H1 (cell line): ENCODE results near the gene RAPGEF1. TPM values are rescaled to one million over a fixed set of nuclear protein-coding genes. Genes with fewer than 3 reads are reported as not detected.

Experiments
- CTCF ChIA-PET: fragments of 300-600 bp; sonication (Branson Sonifier 250); formaldehyde crosslinking; loops from one replicate; lab custom pipeline; 2021; ENCODE audit not compliant: partially characterized antibody; lab: Charles Lee
- POLR2A ChIA-PET: fragments of 300-600 bp; sonication (Branson Sonifier 250); formaldehyde crosslinking; loops from one replicate; lab custom pipeline; 2021; ENCODE audit warnings: inconsistent platforms; ENCODE audit not compliant: partially characterized antibody; lab: Charles Lee
- DNase-seq, 2 experiments: peaks; one replicate each; pipeline versions ENCODE4 v3.0.0 to v3.0.0-alpha.2; 2010 to 2022; ENCODE audit warnings: low spot score in 2 of 2, low read depth in 1 of 2, mixed read lengths in 1 of 2
- FAIRE-seq: peaks from 2 replicates; lab custom pipeline; 2011; peaks lifted over from hg19 to GRCh38; lab: Jason Lieb, UNC
- H2AFZ ChIP-seq: 2 replicates; pipeline ENCODE4 v1.8.1; 2012; ENCODE audit warnings: low read length, inconsistent platforms
- H2AK5ac ChIP-seq: 2 replicates; pipeline ENCODE4 v1.6.1; 2013; ENCODE audit warnings: low read depth, low read length
- H2BK120ac ChIP-seq: replicated peaks from 2 replicates; pipeline ENCODE3; 2013; ENCODE audit warnings: low read depth, low read length, inconsistent platforms
- H2BK12ac ChIP-seq: 2 replicates; pipeline ENCODE4 v1.6.1; 2013; ENCODE audit warnings: low read depth, low read length
- H2BK15ac ChIP-seq: 2 replicates; pipeline ENCODE4 v1.6.1; 2013; ENCODE audit warnings: low read length
- H2BK20ac ChIP-seq: 2 replicates; pipeline ENCODE4 v1.6.1; 2013; ENCODE audit warnings: low read length
- H2BK5ac ChIP-seq: 2 replicates; pipeline ENCODE4 v1.6.1; 2013; ENCODE audit warnings: low read depth, low read length
- H3K14ac ChIP-seq: 2 replicates; pipeline ENCODE4 v1.6.1; 2013; ENCODE audit warnings: inconsistent platforms; ENCODE audit not compliant: insufficient read length
- H3K18ac ChIP-seq: 2 replicates; pipeline ENCODE4 v1.6.1; 2013; ENCODE audit warnings: low read length; ENCODE audit errors: extremely low read depth
- H3K23ac ChIP-seq: 2 replicates; pipeline ENCODE4 v1.6.1; 2013; ENCODE audit warnings: inconsistent platforms; ENCODE audit not compliant: insufficient read length
- H3K23me2 ChIP-seq: 2 replicates; pipeline ENCODE4 v1.6.1; 2013; ENCODE audit warnings: low read depth, low read length
- H3K27ac ChIP-seq: 2 replicates; pipeline ENCODE4 v1.6.1; 2011; ENCODE audit warnings: low read depth, low read length, inconsistent platforms
- H3K27me3 ChIP-seq, 4 experiments: replicated peaks in 1 of 4; 1 replicate in 1 of 4; 2 replicates in 3 of 4; pipeline versions ENCODE4 v1.6.1 to v1.8.1; 2011 to 2013; ENCODE audit warnings: low read length in 3 of 4, mild to moderate bottlenecking in 3 of 4, inconsistent platforms in 2 of 4, mixed read lengths in 2 of 4, moderate library complexity in 1 of 4; ENCODE audit not compliant: control insufficient read depth in 3 of 4, insufficient read depth in 3 of 4; ENCODE audit errors: extremely low read depth in 1 of 4
- H3K36me3 ChIP-seq, 4 experiments: 2 replicates each; pipeline versions ENCODE4 v1.6.1 to v1.8.1; 2011 to 2013; ENCODE audit warnings: mild to moderate bottlenecking in 4 of 4, low read length in 3 of 4, moderate library complexity in 2 of 4, control low read depth in 1 of 4, inconsistent platforms in 1 of 4; ENCODE audit not compliant: insufficient read depth in 4 of 4, control insufficient read depth in 2 of 4
- H3K4ac ChIP-seq: replicated peaks from 2 replicates; pipeline ENCODE3; 2013; ENCODE audit warnings: low read length, low read depth, mixed read lengths, inconsistent platforms; ENCODE audit not compliant: insufficient read length
- H3K4me1 ChIP-seq, 4 experiments: replicated peaks in 1 of 4; 1 replicate in 1 of 4; 2 replicates in 3 of 4; pipeline versions ENCODE4 v1.6.1 to v1.8.1; 2011 to 2013; ENCODE audit warnings: low read length in 3 of 4, inconsistent platforms in 2 of 4, mixed read lengths in 1 of 4; ENCODE audit not compliant: insufficient read depth in 4 of 4, control insufficient read depth in 3 of 4
- H3K4me2 ChIP-seq, 2 experiments: 2 replicates each; pipeline versions ENCODE4 v1.6.1 to v1.8.1; 2011 to 2013; ENCODE audit warnings: low read depth in 2 of 2, low read length in 2 of 2, control low read depth in 1 of 2, inconsistent platforms in 1 of 2, mild to moderate bottlenecking in 1 of 2; ENCODE audit not compliant: insufficient read depth in 1 of 2
- H3K4me3 ChIP-seq, 4 experiments: fragments of 200-600, 300-600 bp in 1 of 4; sonication (generic), shearing (Covaris generic), sonication (Bioruptor Twin) in 1 of 4; 2 replicates each; pipeline versions ENCODE4 v1.5.1 to v1.8.1; 2011 to 2016; ENCODE audit warnings: low read length in 4 of 4, low read depth in 3 of 4, control low read depth in 2 of 4, inconsistent platforms in 2 of 4, mild to moderate bottlenecking in 2 of 4, mixed read lengths in 1 of 4, moderate library complexity in 1 of 4; ENCODE audit not compliant: insufficient read depth in 2 of 4; ENCODE audit errors: extremely low read depth in 1 of 4
- H3K56ac ChIP-seq: replicated peaks from 2 replicates; pipeline ENCODE3; 2013; ENCODE audit warnings: low read depth, mild to moderate bottlenecking, mixed read lengths, low read length, inconsistent platforms; ENCODE audit not compliant: insufficient read length
- H3K79me1 ChIP-seq: 2 replicates; pipeline ENCODE4 v1.6.1; 2013; ENCODE audit warnings: low read depth, low read length, control low read depth
- H3K79me2 ChIP-seq, 2 experiments: 2 replicates each; pipeline versions ENCODE4 v1.6.1 to v1.8.1; 2012 to 2013; ENCODE audit warnings: low read length in 2 of 2, mild to moderate bottlenecking in 2 of 2, inconsistent platforms in 1 of 2; ENCODE audit not compliant: insufficient read depth in 2 of 2, control insufficient read depth in 1 of 2
- H3K9ac ChIP-seq, 4 experiments: replicated peaks in 1 of 4; 1 replicate in 1 of 4; 2 replicates in 3 of 4; pipeline versions ENCODE4 v1.6.1 to v1.8.1; 2011 to 2013; ENCODE audit warnings: low read depth in 3 of 4, low read length in 3 of 4, control low read depth in 2 of 4, mild to moderate bottlenecking in 2 of 4, moderate library complexity in 2 of 4, inconsistent platforms in 1 of 4; ENCODE audit errors: extremely low read depth in 1 of 4
- H3K9me3 ChIP-seq, 2 experiments: 2 replicates each; pipeline versions ENCODE4 v1.6.1 to v1.8.1; 2012 to 2013; ENCODE audit warnings: mild to moderate bottlenecking in 2 of 2, moderate library complexity in 2 of 2, control low read depth in 1 of 2, inconsistent platforms in 1 of 2, low read depth in 1 of 2, low read length in 1 of 2, mixed read lengths in 1 of 2; ENCODE audit not compliant: insufficient read depth in 2 of 2
- H4K20me1 ChIP-seq, 2 experiments: replicated peaks in 1 of 2; 2 replicates each; pipeline versions ENCODE3 to v1.8.1; 2011 to 2013; ENCODE audit warnings: inconsistent platforms in 2 of 2, low read length in 2 of 2, mild to moderate bottlenecking in 1 of 2; ENCODE audit not compliant: insufficient read depth in 2 of 2, control insufficient read depth in 1 of 2
- H4K5ac ChIP-seq: 2 replicates; pipeline ENCODE4 v1.6.1; 2013; ENCODE audit warnings: low read length, low read depth, mixed read lengths, inconsistent platforms; ENCODE audit not compliant: insufficient read length
- H4K8ac ChIP-seq: 2 replicates; pipeline ENCODE4 v1.8.0; 2013; ENCODE audit warnings: mild to moderate bottlenecking, moderate library complexity, low read length, inconsistent platforms; ENCODE audit not compliant: insufficient read depth; ENCODE audit errors: extremely low read depth
- H4K91ac ChIP-seq: replicated peaks from 2 replicates; pipeline ENCODE3; 2013; ENCODE audit warnings: low read length, mixed read lengths, inconsistent platforms; ENCODE audit not compliant: insufficient read length
- FOSL1 ChIP-seq: IDR thresholded peaks from 2 replicates; pipeline ENCODE4 v1.6.1; 2011; ENCODE audit warnings: mild to moderate bottlenecking, low read depth, low read length, moderate library complexity; ENCODE audit not compliant: insufficient read depth
- JUND ChIP-seq: IDR thresholded peaks from 2 replicates; pipeline ENCODE4 v1.6.1; 2011; ENCODE audit warnings: mild to moderate bottlenecking, improper control_type of control experiment, low read length
- SAP30 ChIP-seq: fragments of 300-600 bp; sonication (generic); IDR thresholded peaks from 2 replicates; pipeline ENCODE4 v1.7.1; 2012; ENCODE audit warnings: low read length, moderate library complexity, mild to moderate bottlenecking, inconsistent platforms; ENCODE audit not compliant: insufficient read depth, insufficient replicate concordance
- WGBS, 2 experiments: shearing (Covaris generic) in 1 of 2; methylation state at CpG; one replicate each; pipeline versions ENCODE4 v1.1.6 to v1.1.7; 2013 to 2015; ENCODE audit warnings: low lambda C conversion rate in 2 of 2, mixed read lengths in 2 of 2, inconsistent platforms in 1 of 2, low coverage in 1 of 2, missing lambda C conversion rate in 1 of 2; ENCODE audit not compliant: insufficient replicate concordance in 2 of 2, insufficient coverage in 1 of 2, insufficient read length in 1 of 2; ENCODE audit errors: extremely low coverage in 1 of 2, missing lambda C conversion rate in 1 of 2; 5-methylcytosine and 5-hydroxymethylcytosine counted together
- polyA plus RNA-seq, 7 experiments: library from polyadenylated mRNA; depleted of rRNA in 3 of 7; stranded (reverse) in 5 of 7; unstranded in 2 of 7; fragments of >200 nt in 5 of 7; fragments of 200-250 nt in 2 of 7; gene quantifications; 1 replicate in 5 of 7; 2 replicates in 1 of 7; 4 replicates in 1 of 7; pipeline versions ENCODE4 v1.2.1 to v1.2.3, GENCODE V29; 2011 to 2013; ENCODE audit warnings: missing spikeins in 2 of 7, mixed read lengths in 2 of 7
- total RNA-seq: library from RNA; stranded (reverse); fragmentation: NEBNext Ultra II Directional; extraction: Animal tissue kit (Norgen Biotek cat#: 25700); gene quantifications from 2 replicates; pipeline ENCODE4 v1.2.1, GENCODE V29; 2021

RAPGEF1 gene
- total and polyA plus RNA-seq, 2 of the 8 experiments (the other 6 are each of a cell fraction or from before 2014, with no cell fraction given), result 29.7 to 78.9 TPM

- no peaks in the 10 kb centered on the region for H3K23me2 ChIP-seq
- no peak overlapping the region for H2AK5ac ChIP-seq
- no peak overlapping the region for H3K9ac ChIP-seq
- WGBS, 2 experiments, result 94% methylated on average over 20 of the region's 20 CpGs; no CpG with 5 or more reads in 1 of the 2 experiments
- no peak overlapping the region for H3K27ac ChIP-seq
- no peak overlapping the region; the same call in 1 of the 2 replicates for H2BK5ac ChIP-seq
- no peak overlapping the region for H2BK20ac ChIP-seq
- no peak overlapping the region for H2AFZ ChIP-seq
- no peak overlapping the region for H2BK12ac ChIP-seq
- no peak for DNase-seq
- H3K4me1 ChIP-seq, result no peaks in the 10 kb centered on the region
- no peaks in the 10 kb centered on the region for H3K79me2 ChIP-seq
- H3K56ac ChIP-seq, result no peak overlapping the region
- no peak overlapping the region; the same call in 1 of the 2 replicates for H3K18ac ChIP-seq
- CTCF ChIA-PET, result interaction anchor here (0.7 to 5.8 kb wide), 4 partner anchors 10 to 155 kb away, joined by 3 to 82 read pairs (median 4); partner anchors contain the start of gene RAPGEF1
- H3K4me2 ChIP-seq, result no peak overlapping the region
- peaks cover 2 to 3% of the 10 kb centered on the region in 2 experiments for H4K20me1 ChIP-seq
- peaks cover 5 to 6% (median 5%) of the 10 kb centered on the region in 4 experiments; a peak in 7 of 8 replicates for H3K36me3 ChIP-seq
- FAIRE-seq, result no peak
- H3K79me1 ChIP-seq, result 0 out of 2 replicates have a peak, but pooled peaks cover 1% of the 10 kb centered on the region
- H3K27me3 ChIP-seq, result no peaks in the 10 kb centered on the region
- no peak overlapping the region for H3K4ac ChIP-seq
- no peak overlapping the region for H4K91ac ChIP-seq
- no peaks in the 10 kb centered on the region for H3K9me3 ChIP-seq
- H2BK120ac ChIP-seq, result no peak overlapping the region
- no peak overlapping the region for H4K5ac ChIP-seq
- no peak overlapping the region for H3K23ac ChIP-seq
- no peak overlapping the region for H3K4me3 ChIP-seq
- H4K8ac ChIP-seq, result no peak overlapping the region
- H3K14ac ChIP-seq, result no peak overlapping the region
- POLR2A ChIA-PET, result interaction anchor here (1.3 kb wide), 1 partner anchor 10 kb away, joined by 3 read pairs; no protein-coding TSS in a partner anchor
- TF ChIP-seq FOSL1 (no peak), JUND (no peak), SAP30 (no peak)
- no peak overlapping the region for H2BK15ac ChIP-seq
Measured at GRCh38 chr9:131594906-131595665, 144.8 kb downstream of the RAPGEF1 start.
